Measurements from ENCODE around the gene GIT2.

- TF ChIP-seq CTCF (IDR thresholded peaks at IDR 0.05) (no peak), EP300 (IDR thresholded peaks at IDR 0.05) (no peak)
These were observed 3.1 kb downstream of the GIT2 start for GRCh38 chr12:109993091-109993490.

Data from tibial nerve (tissue), 4 donors.